Heart left ventricle (tissue), 13 donors: ENCODE measurements around the gene PIM1.

Source experiments
- CTCF ChIP-seq, 12 donors: fragments of 200-600 bp; sonication (generic) in 4 of 12; IDR thresholded peaks; one replicate each; pipeline versions ENCODE4 v1.5.0 to v1.8.0; 2018 to 2022; ENCODE audit warnings: antibody characterized with exemption in 12 of 12, mild to moderate bottlenecking in 5 of 12
- POLR2A ChIP-seq, 2 donors: fragments of 450-650 bp; IDR thresholded peaks; one replicate each; pipeline ENCODE4 v1.6.1; 2017; ENCODE audit warnings: antibody characterized with exemption in 2 of 2, mild to moderate bottlenecking in 2 of 2, moderate library complexity in 2 of 2
- donor health status: ischemic (EF 13 %, LVEDD 7.1; RV severe dilation, severe dysfunction).
- donor health status: DM: no; HTN: yes; CAD: no.
- donor health status: DM: no; HTN: no; CAD: no.
- donor health status: ischemic (EF 25% LVEDD 6.9; RV normal size, moderate dysfunction).
- donor health status: ischemic (EF 25% LVEDD 5.7; RV mildly dilated, moderate dysfunction).
- donor health status: ischemic (EF 35%, LVEDD 5.7; RV mildly dilated, moderate dysfunction).
- donor health status: nonischemic (EF 11% LVEDD 7.7; RV severe dilation, severe dysfunction).
- donor health status: DM: yes; HTN: yes; CAD: no.
- donor health status: PGD.
- donor health status: ischemic (EF 29% LVEDD 5.4; RV normal size, mild dysfunction).
- donor health status: nonischemic (EF 23%, LVEDD 6.1; RV moderate dilation, normal function).

- TF ChIP-seq CTCF (IDR thresholded peaks at IDR 0.05) (no peak), POLR2A (IDR thresholded peaks at IDR 0.05) (no peak)
Measured at GRCh38 chr6:37134036-37134395, 35.9 kb upstream of the PIM1 start.
